Measurements from ENCODE around the gene MPO. TPM values are rescaled to one million over a fixed set of nuclear protein-coding genes. Genes with fewer than 3 reads are reported as not detected.

Gene MPO
- total RNA-seq, 1 experiment from 2014 or later: not detected

DNA sequence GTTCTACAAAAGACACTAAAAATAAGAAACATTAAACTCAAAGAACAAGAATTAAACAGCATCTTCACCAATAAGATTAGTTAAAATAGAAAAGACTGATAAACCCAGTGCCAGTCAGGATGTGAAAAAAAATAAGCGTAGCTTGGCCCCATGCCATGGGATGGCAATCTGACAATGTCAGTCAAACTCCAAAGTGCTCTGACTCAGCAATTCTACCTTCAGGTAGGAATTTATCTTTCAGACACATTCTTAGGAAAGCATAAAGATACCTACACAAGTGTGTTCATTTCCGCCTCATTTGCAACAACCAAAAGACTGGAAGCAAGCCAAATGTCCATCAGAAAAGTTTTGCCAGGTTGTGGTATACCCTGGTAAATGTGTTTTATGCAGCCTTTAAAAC lies 9.1 kb upstream of the MPO start:
- in situ Hi-C loops (cut with HindIII; ENCODE audit: low pct_unique_long_range_greater_than_20kb, low sequenced_read_pairs): loop anchor here (10.0 kb wide), 1 partner anchor 135 kb away; no protein-coding TSS in a partner anchor
- no peak for DNase-seq (ENCODE audit: low read depth, low spot score)

DNA sequence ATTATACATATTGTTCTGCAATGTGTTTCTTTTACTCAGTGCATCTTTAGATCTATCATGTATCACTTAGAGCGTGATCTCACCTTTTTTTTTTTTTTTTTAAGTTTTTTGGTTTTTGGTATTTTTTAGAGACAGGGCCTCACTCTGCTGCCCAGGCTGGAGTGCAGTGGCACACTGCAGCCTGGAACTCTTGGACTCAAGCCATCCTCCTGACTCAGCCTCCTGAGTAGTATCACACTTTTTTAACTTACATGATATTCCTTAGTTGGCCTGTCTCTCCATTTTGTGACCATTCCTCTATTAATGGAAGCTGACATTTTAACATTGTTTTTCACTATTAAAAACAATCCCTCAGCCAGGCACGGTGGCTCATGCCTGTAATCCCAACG lies 4.7 kb upstream of the MPO start:
- in situ Hi-C loops (cut with HindIII; ENCODE audit: low pct_unique_long_range_greater_than_20kb, low sequenced_read_pairs): loop anchor here (10.0 kb wide), 1 partner anchor 139 kb away; no protein-coding TSS in a partner anchor
- no peak for DNase-seq (ENCODE audit: low read depth, low spot score)

DNA sequence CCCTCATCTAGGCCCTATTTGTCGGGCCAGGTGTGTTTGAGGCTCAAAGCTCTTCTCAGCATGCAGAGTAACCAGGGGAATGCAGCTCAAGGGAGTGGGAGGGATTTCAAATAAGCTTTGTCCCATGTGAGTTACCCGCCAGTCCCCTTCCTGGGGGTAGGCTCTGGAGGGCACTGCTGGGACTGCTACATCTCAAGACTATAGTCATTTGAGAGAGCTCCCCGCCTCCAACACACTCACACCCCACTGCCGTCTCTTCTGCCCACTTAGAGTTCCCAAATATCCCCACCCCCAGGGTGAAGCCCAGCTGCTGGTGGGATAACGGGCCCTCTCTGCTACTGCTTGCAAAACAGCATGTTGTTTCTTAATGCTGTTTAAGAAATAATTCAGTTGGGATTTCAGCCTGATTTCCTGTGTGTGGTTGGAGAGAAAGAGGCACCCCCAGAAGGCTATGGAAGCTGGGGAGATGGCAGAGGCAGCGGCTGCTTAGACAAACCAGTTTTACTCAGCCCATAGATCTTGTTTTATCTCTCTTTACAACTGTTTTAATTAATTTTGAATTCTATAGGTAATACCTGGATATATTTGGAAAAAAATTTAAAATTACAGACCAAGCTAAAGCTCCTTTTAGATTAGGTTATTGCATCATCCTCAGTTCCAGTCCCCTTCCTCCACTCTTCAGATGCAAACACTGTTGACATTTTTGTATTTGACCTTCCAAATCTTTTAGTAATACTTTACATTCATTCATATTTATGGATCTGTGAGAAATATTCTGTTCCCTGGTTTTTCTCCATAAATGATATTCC lies 4.1 kb upstream of the MPO start:
- in situ Hi-C loops (cut with HindIII; ENCODE audit: low pct_unique_long_range_greater_than_20kb, low sequenced_read_pairs): loop anchor here (10.0 kb wide), 1 partner anchor 140 kb away; no protein-coding TSS in a partner anchor
- DNase-seq (ENCODE audit: low read depth, low spot score): no peak

DNA sequence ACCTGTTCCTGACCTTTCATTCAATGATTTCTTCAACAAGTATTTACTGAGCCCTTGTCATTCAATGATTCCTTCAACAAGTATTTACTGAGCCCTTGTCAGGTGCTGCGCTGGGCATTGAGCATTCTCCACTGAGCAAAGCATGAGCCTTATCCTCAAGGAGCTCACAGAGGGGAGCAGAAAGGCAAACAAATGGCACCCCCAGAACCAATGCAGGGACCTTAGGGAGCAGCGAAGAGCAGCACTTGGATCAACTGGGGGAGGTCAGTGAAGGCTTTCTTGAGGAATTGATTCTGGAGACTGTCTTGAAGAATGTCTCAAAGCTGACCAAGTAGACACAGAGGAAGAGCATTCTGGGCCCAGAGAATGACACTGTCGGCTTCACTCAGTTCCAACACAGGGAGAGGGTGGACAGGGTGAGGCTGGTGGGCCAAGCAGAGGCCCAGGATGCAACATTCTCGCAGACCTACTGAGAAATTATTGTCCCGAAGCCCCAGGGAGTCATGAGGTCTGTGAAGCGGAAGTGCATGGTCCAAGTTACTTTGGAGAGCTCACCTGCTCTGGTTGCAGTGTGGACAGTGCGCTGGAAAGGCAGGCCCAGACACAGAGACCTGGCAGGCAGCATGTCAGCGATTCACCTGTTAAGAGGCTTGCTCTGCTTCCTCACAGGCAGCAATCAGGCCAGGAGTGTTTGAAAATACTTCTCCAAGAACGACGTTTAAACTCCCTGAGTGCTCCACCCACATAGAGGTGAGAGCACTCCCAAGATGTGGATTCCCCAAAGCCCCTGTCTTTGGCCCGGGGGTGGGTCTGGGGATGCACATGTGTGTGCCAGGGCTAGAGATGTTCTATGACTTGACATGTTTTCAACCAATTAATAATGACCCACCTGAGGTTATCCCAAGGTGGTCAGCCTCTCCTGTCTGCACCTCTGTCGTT lies 3.2 kb upstream of the MPO start:
- no peak for DNase-seq (ENCODE audit: low read depth, low spot score)
- in situ Hi-C loops (cut with HindIII; ENCODE audit: low pct_unique_long_range_greater_than_20kb, low sequenced_read_pairs): loop anchor here (10.0 kb wide), 1 partner anchor 141 kb away; no protein-coding TSS in a partner anchor

DNA sequence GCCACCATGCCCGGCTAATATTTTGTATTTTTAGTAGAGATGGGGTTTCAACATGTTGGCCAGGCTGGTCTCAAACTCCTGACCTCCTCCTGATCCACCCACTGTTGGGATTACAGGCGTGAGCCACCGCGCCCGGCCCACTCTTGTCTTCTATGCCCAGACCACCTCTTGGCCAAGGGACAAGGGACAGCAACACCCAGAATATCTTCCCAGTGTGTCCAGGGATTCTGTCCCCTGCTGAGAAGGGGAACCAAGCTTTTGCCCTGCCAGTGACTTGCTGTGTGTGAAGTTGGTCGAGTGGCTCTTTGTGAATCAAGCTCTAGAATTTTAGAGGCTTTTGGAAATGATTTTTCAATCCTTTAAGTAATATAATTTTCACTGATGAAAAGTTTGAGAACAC lies 1.7 kb upstream of the MPO start:
- in situ Hi-C loops (cut with HindIII; ENCODE audit: low pct_unique_long_range_greater_than_20kb, low sequenced_read_pairs): loop anchor here (10.0 kb wide), 1 partner anchor 142 kb away; no protein-coding TSS in a partner anchor
- DNase-seq (ENCODE audit: low read depth, low spot score): no peak

DNA sequence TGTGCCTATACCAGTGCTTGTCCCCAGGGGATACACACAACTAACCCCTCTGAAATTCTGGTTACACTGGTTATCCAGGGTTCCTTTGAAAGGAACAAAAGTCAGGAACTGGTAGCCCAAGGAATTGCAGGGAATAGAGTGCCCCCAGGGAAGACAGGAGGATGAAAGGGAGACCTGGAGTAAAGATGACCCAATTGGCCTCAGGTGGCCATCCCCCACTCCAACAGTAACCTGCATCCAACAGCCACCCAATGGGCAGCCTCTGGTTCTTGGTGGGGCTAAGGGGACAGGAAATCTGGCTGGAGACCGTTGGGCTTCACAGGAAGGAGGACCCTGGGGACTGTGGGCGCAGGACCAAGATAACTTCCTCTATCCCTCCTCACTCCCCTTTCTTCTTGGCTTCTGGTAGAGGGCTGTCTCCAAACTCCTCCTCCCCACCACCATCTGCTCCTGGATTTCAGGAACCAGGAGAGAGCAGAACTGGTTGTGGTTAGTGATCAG lies 826 bp upstream of the MPO start:
- in situ Hi-C loops (cut with HindIII; ENCODE audit: low pct_unique_long_range_greater_than_20kb, low sequenced_read_pairs): loop anchor here (10.0 kb wide), 1 partner anchor 143 kb away; no protein-coding TSS in a partner anchor
- DNase-seq (ENCODE audit: low read depth, low spot score): no peak

DNA sequence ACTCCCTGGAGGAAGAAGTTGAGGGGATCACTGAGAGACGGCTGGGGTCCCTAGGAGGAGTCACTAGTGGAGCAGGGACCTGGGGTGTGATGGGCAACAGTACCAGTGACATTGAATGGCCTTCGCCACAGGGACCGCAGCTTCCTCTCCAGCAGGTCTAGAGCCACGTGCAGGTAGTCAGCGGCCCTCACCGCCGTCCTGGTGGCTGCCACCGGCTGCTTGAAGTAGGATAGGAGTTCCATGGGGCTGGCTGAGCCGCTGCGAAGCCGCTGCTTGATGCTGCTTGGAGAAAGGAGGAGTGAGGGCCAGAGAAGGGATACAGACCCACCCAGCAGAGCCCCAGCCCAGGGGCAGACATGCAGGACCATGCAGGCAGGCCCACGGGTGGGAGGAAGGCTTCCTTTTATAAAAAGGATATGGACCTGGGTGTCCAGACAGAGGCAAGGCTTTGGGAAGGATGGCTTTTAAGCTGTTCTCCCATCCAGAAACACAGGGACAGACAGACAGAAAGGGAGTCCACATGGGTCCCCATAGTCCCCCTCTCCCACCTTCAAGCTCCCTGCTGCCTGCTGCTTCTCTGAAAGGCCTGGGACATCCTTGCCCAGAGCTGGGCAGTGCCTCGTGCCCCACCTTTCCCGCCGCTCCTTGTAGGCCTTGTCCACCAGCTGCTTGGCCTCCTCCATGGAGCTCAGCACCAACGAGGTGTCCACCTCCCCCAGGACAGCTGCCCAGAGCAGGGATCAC lies 827 bp downstream of the MPO start:
- in situ Hi-C loops (cut with HindIII; ENCODE audit: low pct_unique_long_range_greater_than_20kb, low sequenced_read_pairs): loop anchor here (10.0 kb wide), 1 partner anchor 145 kb away; no protein-coding TSS in a partner anchor
- no peak for DNase-seq (ENCODE audit: low read depth, low spot score)

DNA sequence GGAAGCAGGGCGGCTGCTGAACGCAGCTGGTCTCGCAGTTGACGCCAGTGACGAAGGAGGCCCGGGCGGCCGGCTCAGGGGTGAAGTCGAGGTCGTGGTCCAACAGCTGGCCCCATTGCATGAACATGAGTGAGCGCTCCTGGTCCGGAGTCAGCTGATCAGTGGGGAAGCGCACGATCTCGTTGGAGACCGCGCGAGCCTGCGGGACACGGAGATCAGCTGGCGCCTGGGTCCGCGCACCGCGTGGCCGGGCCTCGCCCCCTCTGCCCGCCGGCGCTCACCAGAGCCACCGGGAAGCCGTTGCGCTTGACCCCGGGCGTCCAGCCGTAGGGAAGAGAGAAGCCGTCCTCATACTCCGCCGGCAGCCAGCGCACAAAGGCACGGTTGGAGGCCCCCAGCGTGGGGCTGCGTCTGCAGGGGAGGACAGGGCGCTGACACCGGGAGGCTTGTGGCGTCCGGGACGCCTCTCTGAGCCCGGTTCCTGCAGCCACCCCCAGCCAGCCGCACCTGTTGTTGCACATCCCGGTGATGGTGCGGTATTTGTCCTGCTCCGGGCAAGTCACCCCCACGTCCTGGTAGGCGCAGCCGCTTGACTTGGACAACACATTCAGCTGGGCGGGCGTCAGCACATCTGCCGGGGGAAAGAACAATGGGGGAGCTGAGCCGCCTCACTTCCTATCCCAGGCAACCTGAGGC lies 1.6 kb downstream of the MPO start:
- no peak for DNase-seq (ENCODE audit: low read depth, low spot score)
- in situ Hi-C loops (cut with HindIII; ENCODE audit: low pct_unique_long_range_greater_than_20kb, low sequenced_read_pairs): no loop called here

DNA sequence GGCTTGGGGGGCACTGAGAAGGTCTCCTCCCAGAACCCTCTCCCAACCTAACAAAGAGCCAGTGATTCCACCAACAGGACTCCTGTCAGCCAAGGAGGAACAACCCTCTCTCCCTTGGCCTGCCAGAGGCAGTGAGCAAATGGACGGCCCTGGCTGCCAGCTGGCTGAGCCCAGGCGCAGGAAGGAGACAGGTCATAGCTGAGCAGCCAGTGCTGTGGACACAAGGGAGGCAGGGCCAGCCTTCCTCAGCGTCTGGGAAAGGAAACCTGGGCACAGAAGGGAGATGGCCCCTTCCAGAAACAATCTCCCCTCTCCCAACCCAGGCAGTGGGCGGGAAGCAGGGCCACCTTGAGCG lies 2.1 kb downstream of the MPO start:
- in situ Hi-C loops (cut with HindIII; ENCODE audit: low pct_unique_long_range_greater_than_20kb, low sequenced_read_pairs): no loop called here
- no peak for DNase-seq (ENCODE audit: low read depth, low spot score)

DNA sequence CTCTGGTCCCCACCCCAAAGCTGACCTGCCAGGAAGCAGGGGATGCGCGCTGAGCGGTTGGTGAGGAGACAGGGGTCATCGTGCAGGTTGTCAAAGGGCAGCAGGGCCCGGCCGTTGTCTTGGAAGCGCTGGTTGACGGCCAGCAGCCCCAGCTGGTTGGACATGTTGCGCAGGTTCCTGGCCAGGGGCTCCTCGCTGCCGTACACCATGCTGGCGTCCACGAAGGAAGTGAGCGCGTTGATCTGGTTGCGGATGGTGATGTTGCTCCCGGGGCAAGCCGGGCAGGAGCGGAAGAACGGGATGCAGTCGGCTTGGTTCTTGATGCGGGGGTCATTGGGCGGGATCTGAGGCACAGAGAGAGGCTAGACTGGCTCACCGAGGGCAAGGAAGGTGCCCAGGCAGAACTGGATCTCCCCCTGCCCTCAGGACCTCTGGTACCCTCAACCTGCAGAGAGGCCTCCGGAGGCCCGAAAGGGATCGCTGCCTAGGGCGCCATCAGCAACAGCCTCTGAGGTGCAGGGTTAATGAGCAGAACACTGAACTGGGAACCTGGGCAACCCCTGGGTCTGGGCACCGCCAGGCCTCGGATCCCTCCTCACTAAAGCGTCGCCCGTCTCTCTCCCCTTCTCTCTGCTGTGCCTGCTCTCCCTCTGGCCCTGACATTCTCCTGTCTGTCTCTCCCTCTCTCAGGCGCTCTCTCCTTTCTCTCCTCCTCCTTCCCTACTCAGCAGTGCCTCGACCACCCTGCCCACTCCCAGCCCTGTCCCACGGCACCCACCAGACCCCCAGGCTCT lies 2.7 kb downstream of the MPO start:
- no peak for DNase-seq (ENCODE audit: low read depth, low spot score)
- in situ Hi-C loops (cut with HindIII; ENCODE audit: low pct_unique_long_range_greater_than_20kb, low sequenced_read_pairs): no loop called here

DNA sequence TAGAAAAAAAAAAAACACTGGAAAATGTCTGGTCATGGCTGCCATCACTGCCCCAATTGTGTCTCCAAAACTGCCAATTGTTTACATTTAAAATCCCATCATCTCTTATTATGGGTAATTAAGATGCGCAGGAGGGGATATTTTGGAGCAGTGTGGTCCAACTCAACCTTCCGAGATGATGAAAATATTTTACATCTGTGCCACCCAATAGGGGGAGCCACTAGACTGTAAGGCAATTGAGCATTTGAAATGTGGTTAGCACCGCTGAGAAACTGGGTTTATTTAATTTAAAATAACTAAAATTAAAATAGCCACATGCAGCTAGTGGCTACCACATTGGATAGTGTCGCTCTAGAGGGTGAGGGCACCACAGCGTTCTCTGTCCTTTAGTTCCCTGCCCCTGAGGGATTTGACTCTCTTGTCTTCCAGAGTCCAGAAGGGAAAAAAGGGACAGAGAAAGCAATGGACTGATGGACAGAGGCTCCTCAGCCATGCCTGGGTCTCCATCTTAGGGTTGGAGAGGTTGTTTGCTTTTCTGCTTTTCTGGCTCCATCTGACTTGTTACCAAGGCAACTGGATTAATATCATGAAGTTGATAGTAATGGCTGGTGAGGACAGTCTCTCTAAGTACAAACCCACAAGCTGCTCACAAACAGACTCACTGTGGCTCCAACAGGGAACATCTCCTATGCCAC lies 3.5 kb downstream of the MPO start:
- in situ Hi-C loops (cut with HindIII; ENCODE audit: low pct_unique_long_range_greater_than_20kb, low sequenced_read_pairs): no loop called here
- peak; percentile 59 for DNase-seq (ENCODE audit: low read depth, low spot score)

DNA sequence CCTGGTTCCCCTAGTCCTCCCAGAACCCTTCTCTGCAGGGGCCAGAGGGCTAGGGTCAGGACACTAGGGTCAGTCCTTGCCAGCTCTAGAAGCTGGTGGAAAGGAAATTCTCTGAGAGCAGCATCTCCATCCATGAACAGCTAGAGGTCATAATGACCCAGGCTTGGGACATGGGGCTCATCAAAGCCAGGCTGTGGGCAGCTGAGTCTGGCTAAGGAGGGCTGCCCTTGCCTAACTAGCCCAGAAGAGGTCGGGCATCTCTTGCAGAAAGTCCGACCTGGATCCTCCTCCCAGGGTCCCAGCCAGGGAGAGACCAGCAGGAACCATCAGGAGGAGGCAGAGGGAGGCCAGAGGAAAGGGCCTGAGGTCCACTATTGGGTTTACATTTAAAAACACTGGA lies 4.3 kb downstream of the MPO start:
- DNase-seq (ENCODE audit: low read depth, low spot score): no peak
- in situ Hi-C loops (cut with HindIII; ENCODE audit: low pct_unique_long_range_greater_than_20kb, low sequenced_read_pairs): no loop called here

DNA sequence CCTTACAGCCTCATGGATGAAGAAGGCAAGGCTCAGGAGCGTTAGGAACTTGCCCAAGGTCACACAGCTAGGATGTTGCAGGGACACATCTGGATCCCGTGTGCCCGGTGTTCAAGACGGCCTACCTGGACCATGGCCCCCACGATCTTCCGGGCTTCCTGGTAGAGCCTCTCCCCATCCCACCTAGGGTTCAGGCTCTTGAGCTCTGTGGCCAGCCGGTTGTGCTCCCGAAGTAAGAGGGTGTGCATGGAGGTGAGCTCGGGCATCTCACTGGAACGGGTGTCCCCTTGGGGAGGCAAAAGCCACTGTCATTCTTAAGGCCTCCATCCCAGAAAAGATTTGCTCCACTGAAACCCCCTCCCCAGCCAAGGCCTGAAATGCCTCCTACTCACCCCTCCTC lies 5.3 kb downstream of the MPO start:
- in situ Hi-C loops (cut with HindIII; ENCODE audit: low pct_unique_long_range_greater_than_20kb, low sequenced_read_pairs): no loop called here
- no peak for DNase-seq (ENCODE audit: low read depth, low spot score)

DNA sequence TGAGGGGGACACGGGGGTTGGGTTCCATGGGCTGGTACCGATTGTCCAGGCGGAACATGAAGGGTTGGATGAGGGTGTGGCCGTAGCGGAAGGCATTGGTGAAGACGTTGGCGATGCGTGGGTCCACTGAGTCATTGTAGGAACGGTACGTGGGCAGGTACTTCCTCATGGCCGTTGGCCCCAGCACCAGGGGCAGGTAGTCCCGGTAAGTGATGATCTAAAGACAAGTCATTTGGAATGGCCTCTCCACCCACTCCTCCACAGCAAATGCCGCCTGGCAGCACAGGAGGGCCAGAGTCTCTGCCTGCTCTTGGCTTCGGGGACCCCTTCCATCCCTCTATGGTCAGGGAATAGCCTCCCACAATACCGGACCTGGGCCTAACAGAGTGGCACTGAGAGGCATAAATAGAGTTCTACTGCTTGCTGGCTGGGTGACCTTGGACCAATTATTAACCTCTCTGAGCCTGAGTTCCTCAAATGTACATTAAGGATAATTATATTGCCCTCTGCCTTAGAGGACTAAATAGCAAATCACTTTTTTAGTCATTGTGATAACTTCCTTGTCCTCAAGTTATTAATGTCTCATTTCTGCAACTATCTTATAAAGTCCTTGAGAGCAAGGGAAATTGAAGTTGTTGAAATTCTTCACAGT lies 7.2 kb downstream of the MPO start:
- in situ Hi-C loops (cut with HindIII; ENCODE audit: low pct_unique_long_range_greater_than_20kb, low sequenced_read_pairs): no loop called here
- no peak for DNase-seq (ENCODE audit: low read depth, low spot score)

Data from SK-MEL-5 (cell line).